HG03571 (cell line): ENCODE measurements around the gene COQ10A.

Source experiments
- ATAC-seq: cut with Tn5 transposase; IDR thresholded peaks from one replicate; pipeline ENCODE4 v1.9.1; 2021; ENCODE audit not compliant: unreplicated experiment

Gene COQ10A

DNA sequence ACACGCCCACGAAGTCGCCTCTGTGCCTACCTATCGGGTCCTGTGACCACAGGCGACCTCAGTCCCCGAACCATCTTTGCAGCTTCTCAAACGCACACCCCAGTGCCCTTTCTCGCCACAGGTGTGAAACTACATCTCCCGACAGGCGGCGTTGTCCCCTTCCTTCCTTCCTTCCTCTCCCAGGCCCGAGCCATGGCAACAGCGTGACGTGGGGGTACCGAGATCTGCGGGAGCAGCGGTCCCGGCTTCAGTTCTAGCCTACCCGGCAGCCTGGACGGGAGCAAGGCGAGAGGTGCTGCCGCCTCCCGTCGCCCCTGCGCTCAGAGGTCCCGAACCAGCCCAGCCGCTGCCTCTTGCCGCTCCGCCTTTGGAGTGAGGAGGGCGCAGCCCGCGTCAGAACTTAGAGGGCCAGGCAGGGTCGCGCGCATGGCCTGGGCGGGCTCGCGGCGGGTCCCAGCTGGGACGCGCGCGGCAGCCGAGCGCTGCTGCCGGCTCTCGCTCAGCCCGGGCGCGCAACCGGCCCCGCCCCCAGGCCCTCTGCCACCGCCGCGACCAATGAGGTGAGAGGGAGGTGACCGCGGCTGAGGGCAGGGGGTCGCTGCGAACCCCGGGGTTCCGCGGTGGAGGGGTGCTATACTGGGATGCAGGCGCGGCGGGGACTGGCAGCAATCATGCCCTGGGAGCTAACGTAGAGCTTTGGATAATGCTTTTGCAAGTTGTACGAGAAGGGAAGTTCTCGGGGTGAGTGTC lies at the start of gene COQ10A:
Gene COQ10A (plus strand): TSS at position 250 of the 750 bp plus-strand sequence. CDS start 177 bp downstream, at position 427.
- ATAC-seq = peak; percentile 91

DNA sequence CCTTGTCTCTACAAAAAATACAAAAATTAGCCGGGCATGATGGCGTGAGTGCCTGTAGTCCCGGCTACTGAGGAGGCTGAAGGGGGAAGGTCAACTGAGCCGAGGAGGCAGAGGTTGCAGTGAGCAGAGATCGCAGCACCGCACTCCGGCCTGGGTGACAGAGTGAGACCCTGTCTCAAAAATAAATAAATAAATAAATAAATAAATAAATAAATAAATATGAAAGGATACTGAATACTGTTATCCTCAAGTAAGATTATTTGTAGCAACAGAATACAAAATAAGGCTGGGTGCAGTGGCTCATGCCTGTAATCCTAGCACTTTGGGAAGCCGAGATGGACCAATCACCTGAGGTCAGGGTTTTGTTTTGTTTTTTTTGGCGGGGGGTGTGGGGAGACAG lies 46.9 kb upstream of the COQ10A start:
- ATAC-seq = no peak

DNA sequence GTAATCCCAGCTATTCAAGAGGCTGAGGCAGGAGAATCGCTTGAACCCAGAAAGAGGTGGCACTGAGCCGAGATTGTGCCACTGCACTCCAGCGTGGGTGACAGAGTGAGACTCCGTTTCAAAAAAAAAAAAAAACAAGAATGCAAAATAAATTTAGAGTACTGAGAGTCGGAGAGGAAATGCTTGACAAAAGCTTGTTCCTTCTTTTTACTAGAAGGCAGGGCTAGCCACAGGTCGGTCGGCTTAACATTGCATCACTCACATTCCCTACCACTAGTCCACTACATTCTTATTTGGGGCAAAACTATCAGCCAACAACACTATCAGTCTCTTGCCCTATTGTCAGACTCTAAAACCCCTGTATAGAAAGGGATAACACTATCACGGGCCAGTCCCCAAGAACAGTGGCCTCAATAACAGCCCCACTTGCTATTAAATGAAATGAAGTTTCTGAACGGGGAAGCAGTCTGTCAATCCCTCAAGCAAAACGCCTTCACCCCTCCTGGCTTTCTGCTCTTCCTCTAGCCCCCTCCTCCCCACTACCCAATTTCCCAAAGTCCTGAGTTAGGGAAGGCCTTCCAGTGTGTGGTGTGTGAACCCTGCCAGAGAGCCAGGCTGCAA lies 46.0 kb upstream of the COQ10A start:
- no peak for ATAC-seq

DNA sequence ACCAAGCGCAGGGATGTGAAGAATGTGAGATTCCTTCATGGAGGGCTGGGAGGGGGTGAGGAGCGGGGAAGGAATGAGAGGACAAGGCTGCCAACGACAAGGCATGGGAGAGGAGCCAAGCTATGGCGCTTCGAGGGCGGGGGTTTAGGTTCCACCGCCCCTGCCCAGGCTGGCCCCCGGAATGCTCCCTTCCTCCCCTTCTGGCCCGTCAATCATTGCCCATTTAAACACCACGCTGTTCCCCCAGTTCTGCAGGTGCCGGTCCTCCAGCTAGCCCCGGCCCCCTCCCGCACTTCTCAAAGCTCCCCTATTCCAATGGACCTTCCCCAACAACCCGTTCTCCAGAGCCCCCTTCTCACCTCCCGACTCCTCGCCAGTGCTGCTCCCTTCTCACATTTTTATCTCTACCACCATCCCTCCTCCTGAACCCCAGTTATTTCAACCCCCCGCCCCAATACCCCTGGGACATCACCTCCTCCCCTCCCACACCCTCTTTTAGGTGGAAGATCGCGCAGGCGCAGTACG lies 45.4 kb upstream of the COQ10A start:
- ATAC-seq = no peak

DNA sequence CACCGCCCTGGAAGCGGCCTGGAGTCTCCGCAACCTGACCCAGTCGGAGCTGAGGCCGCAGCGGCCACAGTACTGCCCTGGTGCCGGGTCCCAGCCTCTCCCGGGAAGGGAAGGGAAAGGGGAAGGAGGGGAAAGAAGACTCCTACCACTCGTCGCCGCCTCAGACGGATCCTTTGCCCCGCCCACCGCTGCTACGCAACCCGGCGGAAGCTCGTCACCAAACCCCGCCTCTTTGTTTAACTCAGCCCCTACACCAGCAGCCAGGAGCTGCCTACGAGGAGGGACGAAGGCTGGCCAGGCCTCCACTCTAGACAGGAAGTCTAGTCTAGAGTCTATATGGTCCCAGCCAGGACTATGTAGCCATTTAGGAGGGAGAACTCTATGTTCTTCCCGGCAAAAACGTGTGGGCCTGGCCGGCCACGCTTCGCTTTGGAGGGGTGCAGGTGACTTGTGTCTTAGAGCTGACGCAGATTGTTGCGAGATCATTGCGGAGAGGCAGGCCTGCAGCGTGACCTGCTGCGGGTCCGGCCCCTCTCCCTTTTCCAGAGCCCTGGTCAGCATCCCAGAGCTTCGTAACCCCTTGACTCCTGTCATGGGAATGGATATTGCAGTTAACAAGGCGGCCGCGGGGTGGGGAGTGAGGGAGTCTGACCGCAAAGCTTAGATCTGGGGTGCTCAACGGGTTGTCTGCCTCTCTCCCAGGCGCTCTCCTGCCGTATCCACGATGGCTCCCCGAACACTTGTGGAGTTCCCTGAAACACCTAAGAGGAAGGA lies 44.8 kb upstream of the COQ10A start, which contains the start of gene RNF41:
Gene RNF41 (minus strand): TSS at position 166 of the 774 bp plus-strand sequence. CDS start 7,875 bp downstream, outside the sequence.
- ATAC-seq = peak; percentile 79

DNA sequence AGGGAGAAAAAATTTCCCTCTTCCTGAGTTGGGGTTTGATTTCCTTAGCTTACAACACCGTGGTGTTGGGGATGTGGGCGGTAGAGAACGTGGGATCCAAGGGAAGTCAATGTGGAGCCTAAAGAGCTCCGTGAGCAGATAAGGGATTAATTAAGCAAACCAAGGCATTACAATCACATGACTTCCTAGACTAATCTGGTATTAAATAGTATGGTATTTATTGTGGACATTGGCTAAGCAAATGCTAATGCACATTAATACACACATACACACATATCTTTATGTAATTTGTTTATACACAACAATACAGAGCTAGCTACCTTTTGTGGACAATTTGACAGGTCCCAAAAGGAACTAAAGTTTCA lies 44.2 kb upstream of the COQ10A start:
- ATAC-seq = no peak

DNA sequence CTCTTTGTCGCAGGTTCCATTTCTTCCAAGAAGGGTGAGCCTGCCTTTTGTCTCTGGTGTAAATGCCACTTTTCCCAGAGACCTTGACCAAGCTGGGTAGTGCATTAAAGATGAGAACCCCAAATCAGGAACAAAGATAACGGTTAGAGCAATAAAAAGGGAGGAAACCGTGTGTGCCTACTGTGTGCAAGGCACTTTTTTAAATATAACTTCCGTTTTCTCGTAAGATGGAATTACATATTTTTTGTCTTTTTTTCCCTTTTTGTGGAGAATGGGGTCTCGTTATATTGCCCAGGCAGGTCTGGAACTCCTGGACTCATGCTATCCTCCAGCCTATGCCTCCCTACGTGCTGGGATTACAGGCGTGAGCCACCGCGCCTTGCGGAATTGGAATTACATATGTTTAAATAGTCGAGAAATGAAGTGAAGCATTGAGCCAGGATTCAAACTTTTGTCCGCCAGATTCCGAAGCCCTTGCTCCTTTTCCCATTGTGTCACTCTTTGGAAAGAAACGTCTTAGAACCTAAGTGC lies 43.1 kb upstream of the COQ10A start:
- ATAC-seq = no peak

DNA sequence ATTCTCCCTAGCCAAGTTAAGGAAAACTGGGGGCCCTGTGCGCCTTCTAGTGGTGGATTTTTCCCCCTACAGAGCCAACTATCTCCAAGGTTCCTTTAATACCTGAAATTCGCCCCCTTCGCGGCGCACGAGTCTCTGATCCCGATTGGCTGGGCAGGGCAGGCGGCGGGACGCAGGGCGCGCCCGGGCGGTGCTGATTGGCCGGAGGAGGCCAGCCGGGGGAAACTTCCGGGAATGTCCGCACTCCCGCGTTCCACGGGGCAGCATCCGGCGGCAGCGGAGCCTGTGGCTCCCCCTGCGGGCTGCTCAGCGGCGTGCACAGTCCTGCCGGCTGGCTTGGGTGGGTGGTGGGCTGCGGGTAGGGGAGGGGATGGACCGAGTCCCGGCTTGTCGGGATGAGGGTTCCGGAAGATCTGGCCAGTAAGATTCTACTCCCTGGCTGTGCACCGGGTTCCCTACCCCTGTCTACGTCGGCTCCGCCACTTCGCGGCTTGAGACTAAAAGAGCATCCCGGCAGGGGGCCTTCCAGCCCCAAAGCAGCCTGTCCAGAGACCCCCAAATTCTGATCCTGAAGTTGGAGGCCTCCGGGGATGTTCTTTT lies 42.5 kb upstream of the COQ10A start, which contains the start of gene NABP2:
Gene NABP2 (plus strand): TSS at position 241 of the 600 bp plus-strand sequence. CDS start 515 bp downstream, outside the sequence.
- ATAC-seq = peak; percentile 66

DNA sequence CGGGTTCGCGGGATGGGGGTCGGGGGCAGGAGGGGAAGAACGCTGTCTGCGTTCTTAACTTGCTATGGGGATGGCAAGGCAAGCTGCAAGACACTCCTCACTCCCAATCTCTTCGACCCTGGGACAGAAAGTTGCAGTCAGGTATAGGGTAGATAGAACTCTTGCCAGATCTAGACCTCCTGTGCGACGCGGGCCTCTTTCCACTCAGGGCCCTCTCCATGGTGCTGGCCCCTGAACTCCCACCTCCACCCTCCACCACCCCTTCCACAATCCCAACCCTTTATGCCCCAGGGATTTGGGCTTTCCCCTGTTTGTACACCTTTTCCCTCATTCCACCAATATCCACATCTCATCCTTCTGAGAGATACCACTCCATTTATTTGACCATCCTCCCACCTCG lies 41.8 kb upstream of the COQ10A start:
- ATAC-seq = no peak

DNA sequence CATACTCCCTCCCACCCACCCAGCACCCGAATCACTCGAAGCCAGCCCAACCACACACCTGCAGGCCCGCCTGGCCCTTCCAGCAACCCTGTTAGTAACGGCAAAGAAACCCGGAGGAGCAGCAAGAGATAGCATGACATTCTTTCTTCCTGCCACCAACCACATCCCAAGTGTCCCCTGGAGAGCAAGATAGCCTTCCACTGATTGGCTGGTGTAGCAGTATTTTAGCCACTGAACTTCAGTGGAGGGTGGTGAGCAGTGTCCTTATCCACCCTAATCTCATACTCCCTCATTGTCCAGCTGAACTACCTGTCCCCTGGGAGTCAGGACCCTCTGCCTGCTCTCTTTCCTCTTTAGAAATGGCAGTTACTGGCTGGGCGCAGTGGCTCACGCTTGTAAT lies 37.7 kb upstream of the COQ10A start:
- no peak for ATAC-seq

DNA sequence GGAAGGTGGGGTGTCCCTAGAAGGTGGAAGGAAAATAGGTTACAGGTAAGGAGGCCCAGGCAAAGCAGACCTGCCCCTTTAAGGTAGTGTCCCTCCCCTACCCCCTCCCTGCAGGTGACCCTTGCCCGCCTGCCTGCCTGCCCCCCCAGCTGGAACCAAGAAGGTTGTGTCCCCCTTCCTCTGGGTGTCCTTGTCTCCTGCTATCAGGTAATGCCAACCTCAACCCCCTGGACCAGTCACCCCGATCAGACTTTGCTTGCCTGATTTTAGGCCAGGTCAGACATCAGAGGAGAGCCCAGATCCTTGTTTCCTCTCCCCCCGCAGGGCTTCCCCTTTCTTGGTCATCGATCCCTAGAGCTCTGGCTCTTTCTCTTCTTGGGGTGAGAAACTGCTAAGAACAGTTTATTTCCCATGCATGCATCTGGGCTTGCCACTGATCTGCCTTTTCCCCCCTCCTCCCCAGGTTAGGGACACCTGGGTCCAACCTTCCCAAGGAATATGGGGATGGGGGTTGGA lies 36.8 kb upstream of the COQ10A start, which contains the start of gene SLC39A5:
Gene SLC39A5 (plus strand): TSS at position 136 of the 516 bp plus-strand sequence. CDS start 1,224 bp downstream, outside the sequence.
- no peak for ATAC-seq

DNA sequence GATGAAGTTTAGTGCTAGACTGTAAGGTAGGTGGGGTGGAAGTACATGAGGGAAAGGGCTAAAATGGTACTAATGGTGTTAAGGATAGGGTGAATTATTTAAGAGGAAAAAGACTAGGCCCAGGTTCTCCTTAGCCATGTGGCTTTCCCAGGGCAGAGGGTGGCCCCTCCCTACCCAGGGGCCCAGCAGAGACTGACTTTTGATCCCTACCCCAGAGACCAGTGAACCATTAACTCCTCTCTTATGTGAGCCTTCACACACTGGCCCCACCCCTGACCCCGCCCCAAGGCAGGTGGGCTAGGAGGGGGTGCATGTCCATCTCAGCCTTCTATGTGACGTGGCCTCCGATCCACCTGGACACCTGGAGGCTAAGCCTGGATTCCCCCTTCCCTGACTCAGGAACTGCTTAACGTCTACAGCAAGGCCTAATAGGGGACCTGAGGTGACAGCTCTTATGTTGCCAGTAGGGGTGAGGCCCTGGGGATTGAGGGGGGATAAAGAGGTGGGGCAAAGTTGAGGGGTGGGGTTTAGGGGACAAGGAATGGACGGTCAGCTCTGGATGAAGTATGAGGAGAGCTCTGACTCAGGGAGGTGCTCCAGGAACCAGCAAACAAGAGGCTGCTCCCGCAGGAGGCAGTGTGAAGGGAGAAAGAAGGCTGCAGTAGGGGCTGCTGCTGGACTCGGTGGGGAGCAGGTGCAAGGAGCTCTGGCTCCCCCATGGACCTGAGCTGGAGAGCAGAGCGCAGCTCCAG lies 36.1 kb upstream of the COQ10A start:
- no peak for ATAC-seq

DNA sequence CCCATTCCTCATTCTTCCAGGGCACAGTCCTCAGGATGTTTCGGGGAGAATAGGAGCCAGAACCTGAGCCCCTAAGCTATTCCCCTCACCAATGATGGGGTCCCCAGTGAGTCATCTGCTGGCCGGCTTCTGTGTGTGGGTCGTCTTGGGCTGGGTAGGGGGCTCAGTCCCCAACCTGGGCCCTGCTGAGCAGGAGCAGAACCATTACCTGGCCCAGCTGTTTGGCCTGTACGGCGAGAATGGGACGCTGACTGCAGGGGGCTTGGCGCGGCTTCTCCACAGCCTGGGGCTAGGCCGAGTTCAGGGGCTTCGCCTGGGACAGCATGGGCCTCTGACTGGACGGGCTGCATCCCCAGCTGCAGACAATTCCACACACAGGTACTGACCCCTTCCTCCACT lies 35.6 kb upstream of the COQ10A start:
- ATAC-seq = no peak

DNA sequence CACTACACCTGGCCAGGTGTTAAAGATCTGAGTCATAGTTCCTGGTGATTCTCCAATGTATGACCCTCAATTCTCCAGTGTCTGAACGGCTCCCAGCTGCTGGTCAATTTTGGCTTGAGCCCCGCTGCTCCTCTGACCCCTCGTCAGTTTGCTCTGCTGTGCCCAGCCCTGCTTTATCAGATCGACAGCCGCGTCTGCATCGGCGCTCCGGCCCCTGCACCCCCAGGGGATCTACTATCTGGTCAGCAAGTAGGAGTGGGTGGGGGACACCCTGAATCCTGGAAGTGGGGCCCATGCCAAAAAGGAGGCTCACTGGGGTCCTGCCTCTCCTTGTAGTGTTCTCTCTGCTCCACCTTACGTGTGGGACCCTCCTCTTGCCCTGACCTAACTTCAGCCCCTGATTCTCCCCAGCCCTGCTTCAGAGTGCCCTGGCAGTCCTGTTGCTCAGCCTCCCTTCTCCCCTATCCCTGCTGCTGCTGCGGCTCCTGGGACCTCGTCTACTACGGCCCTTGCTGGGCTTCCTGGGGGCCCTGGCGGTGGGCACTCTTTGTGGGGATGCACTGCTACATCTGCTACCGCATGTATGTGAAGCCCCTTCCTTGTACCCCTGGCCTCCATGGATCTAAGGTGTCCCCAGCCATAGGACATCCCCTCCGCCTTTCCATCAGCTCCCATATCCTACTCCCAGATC lies 31.9 kb upstream of the COQ10A start:
- no peak for ATAC-seq

DNA sequence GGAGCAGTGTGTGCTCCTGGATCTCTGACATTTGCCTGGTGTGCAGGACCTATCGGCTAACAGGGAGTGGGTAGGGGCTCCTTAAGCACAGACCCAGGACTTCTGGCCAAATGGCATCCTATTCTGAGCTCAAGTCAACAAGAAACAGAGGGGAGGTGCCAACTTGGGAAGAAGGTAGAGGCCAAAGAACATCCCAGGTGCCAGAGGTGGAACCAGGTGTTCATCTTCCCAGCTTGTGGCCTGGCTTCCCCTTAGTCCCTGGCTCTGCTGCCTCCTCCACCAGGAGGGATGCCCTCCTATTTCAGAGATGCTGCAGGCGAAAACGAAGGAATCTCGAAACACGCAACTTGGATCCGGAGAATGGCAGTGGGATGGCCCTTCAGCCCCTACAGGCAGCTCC lies 30.7 kb upstream of the COQ10A start:
- no peak for ATAC-seq

DNA sequence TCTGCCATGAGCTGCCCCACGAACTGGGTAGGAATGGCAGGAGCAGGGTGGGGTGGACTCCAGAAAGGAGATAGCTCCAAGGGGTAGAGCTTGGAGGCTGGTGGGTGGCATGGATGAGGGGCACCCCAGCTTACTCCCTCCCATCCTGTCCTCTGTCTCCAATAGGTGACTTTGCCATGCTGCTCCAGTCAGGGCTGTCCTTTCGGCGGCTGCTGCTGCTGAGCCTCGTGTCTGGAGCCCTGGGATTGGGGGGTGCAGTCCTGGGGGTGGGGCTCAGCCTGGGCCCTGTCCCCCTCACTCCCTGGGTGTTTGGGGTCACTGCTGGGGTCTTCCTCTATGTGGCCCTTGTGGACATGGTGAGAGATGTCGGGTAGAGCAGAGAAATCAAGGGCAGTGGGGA lies 29.8 kb upstream of the COQ10A start:
- no peak for ATAC-seq

DNA sequence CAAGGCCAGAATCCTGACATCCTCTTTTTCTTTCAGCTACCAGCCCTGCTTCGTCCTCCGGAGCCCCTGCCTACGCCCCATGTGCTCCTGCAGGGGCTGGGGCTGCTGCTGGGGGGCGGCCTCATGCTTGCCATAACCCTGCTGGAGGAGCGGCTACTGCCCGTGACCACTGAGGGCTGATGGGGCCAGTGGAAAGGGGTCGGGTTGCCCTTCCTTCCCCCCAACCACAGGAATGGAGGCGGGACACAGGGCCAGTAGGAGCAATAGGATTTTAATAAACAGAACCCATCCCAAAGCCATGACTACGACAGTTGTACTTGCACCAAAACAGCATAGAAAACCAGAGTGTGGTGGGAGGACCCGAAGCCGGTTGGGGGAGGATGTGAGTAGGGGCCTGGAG lies 29.2 kb upstream of the COQ10A start:
- ATAC-seq = no peak

DNA sequence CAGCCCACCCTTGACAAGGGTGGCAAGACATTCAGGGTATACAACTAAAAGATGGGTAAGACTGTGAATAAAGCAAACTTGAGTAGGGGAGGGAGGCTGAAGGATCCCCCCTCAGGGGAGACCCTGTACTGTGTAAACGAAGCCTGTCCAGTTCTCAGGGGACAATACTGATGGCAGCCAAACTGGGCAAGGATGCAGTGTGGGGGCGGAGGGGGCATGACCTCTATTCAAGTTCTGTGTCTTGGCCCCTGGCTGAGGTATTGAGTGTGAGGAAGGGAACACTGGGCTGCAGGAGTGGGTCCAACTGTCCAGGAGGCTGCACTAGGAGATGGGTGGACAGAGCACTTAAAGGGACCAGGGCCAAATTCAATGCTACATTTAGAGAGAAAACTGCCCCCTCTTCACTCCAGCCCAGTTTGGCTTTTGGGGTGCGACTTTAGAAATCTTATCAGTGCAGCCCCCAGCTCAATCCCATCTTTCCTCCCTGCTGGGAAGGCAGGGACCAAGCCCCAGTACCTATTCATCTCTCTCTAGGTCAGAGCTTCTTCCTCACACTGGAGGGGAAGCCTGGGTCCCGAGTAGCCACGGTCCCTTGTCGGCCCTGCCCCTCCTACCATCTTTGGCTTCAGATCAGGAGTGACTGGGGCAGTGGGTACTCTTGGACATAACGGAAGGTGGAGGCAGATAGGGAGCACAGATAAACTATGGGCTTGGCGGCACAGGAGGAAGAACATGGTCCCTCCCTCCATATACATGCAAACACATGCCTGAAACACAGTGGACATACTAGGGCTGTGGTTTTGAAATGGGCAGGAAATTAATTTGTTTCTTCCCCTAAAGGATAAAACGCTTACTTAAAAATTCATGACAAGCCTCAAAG lies 25.1 kb upstream of the COQ10A start:
- ATAC-seq = no peak
